GM18498 (cell line): ENCODE data around the gene ANKRD55.
"Not testable (repeated sequence)": the region's sequence is repeated elsewhere in the genome, so short reads cannot be mapped to it uniquely, and the experiment has no call there.

Source experiments
- ATAC-seq: cut with Tn5 transposase; IDR thresholded peaks from one replicate; pipeline ENCODE4 v1.9.1; 2021; ENCODE audit warnings: mild to moderate bottlenecking, moderate library complexity; ENCODE audit not compliant: unreplicated experiment

Gene ANKRD55

GRCh38 chr5:56253924-56254323 is 20.8 kb upstream of the ANKRD55 start:
- ATAC-seq: no peak

- no peak for ATAC-seq
Measured at GRCh38 chr5:56253126-56253525, 20.0 kb upstream of the ANKRD55 start.

GRCh38 chr5:56251918-56252553 is 18.9 kb upstream of the ANKRD55 start:
- no peak for ATAC-seq

GRCh38 chr5:56251440-56251839 is 18.3 kb upstream of the ANKRD55 start:
- ATAC-seq: no peak

- ATAC-seq: no peak
Measured at GRCh38 chr5:56250011-56250410, 16.9 kb upstream of the ANKRD55 start.

GRCh38 chr5:56249085-56249484 is 16.0 kb upstream of the ANKRD55 start:
- ATAC-seq: not testable (repeated sequence)

- no peak for ATAC-seq
Measured at GRCh38 chr5:56247592-56247991, 14.5 kb upstream of the ANKRD55 start.

- no peak for ATAC-seq
Measured at GRCh38 chr5:56246769-56247168, 13.6 kb upstream of the ANKRD55 start.

- ATAC-seq: no peak
Measured at GRCh38 chr5:56245481-56245880, 12.4 kb upstream of the ANKRD55 start.

GRCh38 chr5:56244627-56245026 is 11.5 kb upstream of the ANKRD55 start:
- no peak for ATAC-seq

GRCh38 chr5:56242271-56242670 is 9.1 kb upstream of the ANKRD55 start:
- ATAC-seq: not testable (repeated sequence)

- ATAC-seq: no peak
Measured at GRCh38 chr5:56232538-56232937, 592 bp downstream of the ANKRD55 start.

- ATAC-seq: no peak
Measured at GRCh38 chr5:56230576-56230975, 2.6 kb downstream of the ANKRD55 start.

GRCh38 chr5:56229111-56229510 is 4.0 kb downstream of the ANKRD55 start:
- ATAC-seq: no peak

GRCh38 chr5:56228631-56229030 is 4.5 kb downstream of the ANKRD55 start:
- no peak for ATAC-seq

- ATAC-seq: no peak
Measured at GRCh38 chr5:56227691-56228090, 5.4 kb downstream of the ANKRD55 start.

- not testable (repeated sequence) for ATAC-seq
Measured at GRCh38 chr5:56223298-56223697, 9.8 kb downstream of the ANKRD55 start.

- not testable (repeated sequence) for ATAC-seq
Measured at GRCh38 chr5:56221601-56222000, 11.5 kb downstream of the ANKRD55 start.

GRCh38 chr5:56215019-56215830 is 17.9 kb downstream of the ANKRD55 start:
- ATAC-seq: no peak

GRCh38 chr5:56213886-56214535 is 19.1 kb downstream of the ANKRD55 start:
- ATAC-seq: not testable (repeated sequence)

GRCh38 chr5:56212130-56212879 is 20.8 kb downstream of the ANKRD55 start:
- ATAC-seq: no peak
